Measurements from ENCODE around the gene SIRT6. TPM values are rescaled to one million over a fixed set of nuclear protein-coding genes. Genes with fewer than 3 reads are reported as not detected.
"Not testable (repeated sequence)": the region's sequence is repeated elsewhere in the genome, so short reads cannot be mapped to it uniquely, and the experiment has no call there.

SIRT6 gene
- total RNA-seq, 1 donor = 14.7 TPM

GRCh38 chr19:4157164-4157563 lies 25.2 kb downstream of the SIRT6 start:
- no peak for TF ChIP-seq CTCF (IDR thresholded peaks at IDR 0.05; ENCODE audit: insufficient read depth, low read length)
- H3K4me3 ChIP-seq (ENCODE audit: low read depth, low read length) = no peak overlapping the region
- DNase-seq (ENCODE audit: low read depth) = no peak

DNA sequence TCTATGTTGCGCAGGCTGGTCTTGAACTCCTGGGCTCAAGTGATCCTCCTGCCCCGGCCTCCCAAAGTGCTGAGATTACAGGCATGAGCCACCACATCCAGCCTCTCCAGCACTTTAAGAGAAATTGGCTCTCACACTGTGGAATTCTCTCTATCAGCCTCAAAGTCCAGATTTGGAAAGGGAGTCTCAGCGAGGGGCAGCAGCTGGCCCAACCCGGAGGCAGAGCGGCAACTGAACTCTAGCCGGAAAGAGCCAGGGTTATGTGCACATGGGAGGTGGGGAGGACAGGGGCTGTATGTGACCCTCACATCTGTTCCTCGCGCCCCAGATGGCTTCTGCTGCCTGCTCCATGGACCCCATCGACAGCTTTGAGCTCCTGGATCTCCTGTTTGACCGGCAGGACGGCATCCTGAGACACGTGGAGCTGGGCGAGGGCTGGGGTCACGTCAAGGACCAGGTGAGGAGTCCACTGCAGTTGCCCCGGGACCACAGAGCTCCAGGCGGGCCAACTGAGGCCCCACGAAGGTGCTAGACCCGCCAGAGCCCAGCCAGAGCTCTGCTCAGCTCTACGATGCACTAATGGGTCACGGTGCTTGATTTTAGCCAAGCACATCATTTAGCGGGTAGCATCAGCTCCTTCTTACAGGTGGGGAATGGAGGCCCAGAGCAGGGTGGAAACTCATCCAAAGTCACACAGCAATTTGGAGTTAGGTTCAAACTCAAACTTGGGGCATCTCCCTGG lies 27.6 kb downstream of the SIRT6 start:
- DNase-seq (ENCODE audit: low read depth) = no peak
- H3K4me3 ChIP-seq (ENCODE audit: low read depth, low read length) = no peak overlapping the region
- TF ChIP-seq CTCF (IDR thresholded peaks at IDR 0.05; ENCODE audit: insufficient read depth, low read length) = no peak

GRCh38 chr19:4152241-4152998 lies 29.9 kb downstream of the SIRT6 start:
- H3K4me3 ChIP-seq (ENCODE audit: low read depth, low read length) = no peak overlapping the region
- TF ChIP-seq CTCF (IDR thresholded peaks at IDR 0.05; ENCODE audit: insufficient read depth, low read length) = no peak
- no peak for DNase-seq (ENCODE audit: low read depth)

DNA sequence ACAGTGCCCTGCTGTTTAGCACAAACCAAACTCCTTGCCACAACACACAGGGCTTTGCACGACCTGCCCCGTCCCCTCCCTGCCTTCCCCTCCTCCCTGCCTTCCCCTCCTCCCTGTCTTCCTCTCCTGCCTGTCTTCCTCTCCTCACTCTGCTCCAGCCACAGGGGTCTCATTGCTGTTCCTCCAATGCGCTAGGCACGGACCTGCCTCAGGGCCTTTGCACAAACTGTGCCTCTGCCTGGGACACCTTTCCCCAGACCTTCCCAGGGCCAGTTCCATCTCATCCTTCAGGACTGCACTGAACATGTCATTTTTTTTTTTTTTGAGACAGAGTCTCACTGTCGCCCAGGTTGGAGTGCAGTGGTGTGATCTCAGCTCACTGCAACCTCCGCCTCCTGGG lies 30.7 kb downstream of the SIRT6 start:
- no peak for DNase-seq (ENCODE audit: low read depth)
- H3K4me3 ChIP-seq (ENCODE audit: low read depth, low read length) = no peak overlapping the region
- no peak for TF ChIP-seq CTCF (IDR thresholded peaks at IDR 0.05; ENCODE audit: insufficient read depth, low read length)

GRCh38 chr19:4149518-4150288 lies 32.7 kb downstream of the SIRT6 start:
- DNase-seq (ENCODE audit: low read depth) = peak; percentile 19
- no peak for TF ChIP-seq CTCF (IDR thresholded peaks at IDR 0.05; ENCODE audit: insufficient read depth, low read length)
- no peak overlapping the region for H3K4me3 ChIP-seq (ENCODE audit: low read depth, low read length)

- H3K4me3 ChIP-seq (ENCODE audit: low read depth, low read length) = no peak overlapping the region
- peak; percentile 88 for DNase-seq (ENCODE audit: low read depth)
- TF ChIP-seq CTCF (IDR thresholded peaks at IDR 0.05; ENCODE audit: insufficient read depth, low read length) = no peak
Measured at GRCh38 chr19:4144666-4145249, 37.6 kb downstream of the SIRT6 start.

DNA sequence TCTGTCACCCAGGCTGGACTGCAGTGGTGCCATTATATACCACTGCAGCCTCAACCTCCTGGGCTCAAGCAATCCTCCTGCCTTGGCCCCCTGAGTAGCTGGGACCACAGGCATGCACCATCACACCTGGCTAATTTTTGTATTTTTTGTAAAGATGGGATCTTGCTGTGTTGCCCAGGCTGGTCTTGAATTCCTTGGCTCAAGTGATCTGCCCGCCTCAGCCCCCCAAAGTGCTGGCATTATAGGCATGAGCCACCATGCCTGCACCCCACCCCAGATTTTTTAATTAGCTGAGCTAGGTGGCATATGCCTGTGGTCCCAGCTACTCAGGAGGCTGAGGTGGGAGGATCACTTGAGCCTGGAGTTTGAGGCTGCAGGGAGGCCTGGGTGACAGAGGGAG lies 39.4 kb downstream of the SIRT6 start:
- H3K4me3 ChIP-seq (ENCODE audit: low read depth, low read length); DNase-seq (ENCODE audit: low read depth): not testable (repeated sequence)
